Measurements from ENCODE around the gene BNC2.

The BNC2 gene

GRCh38 chr9:16750553-16750952, 119.9 kb downstream of the BNC2 start:
- DNase-seq, result no peak

- no peak for DNase-seq
Observed at GRCh38 chr9:16745359-16745758, 125.1 kb downstream of the BNC2 start.

DNA sequence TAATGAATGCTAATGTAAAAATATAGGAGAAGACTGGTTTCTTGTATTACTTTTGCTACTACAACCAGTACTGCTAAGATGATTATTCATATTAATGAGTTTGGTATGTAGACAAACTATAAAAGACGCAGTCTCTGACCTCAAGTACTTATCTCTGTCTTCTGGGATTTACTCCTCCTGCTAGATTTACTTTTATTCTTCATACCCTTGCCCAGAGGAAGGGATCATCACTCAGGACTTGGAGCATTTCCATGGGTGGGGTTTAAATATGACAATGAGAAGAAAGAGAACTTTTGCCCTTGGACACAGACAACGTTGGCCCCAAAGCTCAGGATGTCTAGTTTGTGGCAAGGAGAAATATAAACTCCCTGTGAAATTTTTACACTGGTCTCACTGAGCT, 126.1 kb downstream of the BNC2 start:
- DNase-seq, result no peak

DNA sequence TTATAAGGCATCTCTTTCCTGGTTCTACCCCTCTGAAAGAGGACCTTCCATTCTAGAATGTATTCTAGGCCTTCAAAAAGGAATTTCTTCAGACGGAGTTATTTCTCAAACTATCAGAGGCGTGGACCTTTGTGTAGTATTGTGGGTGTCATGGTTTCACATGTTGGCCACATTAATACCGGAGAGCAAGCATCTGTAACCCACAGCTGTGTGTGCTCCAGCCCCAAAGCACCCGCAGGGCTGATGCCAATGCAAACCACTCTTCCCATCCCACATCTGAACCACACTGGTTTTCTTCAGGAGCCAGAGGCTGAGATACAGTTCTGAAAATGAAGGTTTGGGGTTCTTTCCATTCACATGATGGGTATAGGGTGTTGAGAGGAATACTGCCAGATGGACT, 127.1 kb downstream of the BNC2 start:
- no peak for DNase-seq

- DNase-seq, result no peak
Observed at GRCh38 chr9:16735001-16735400, 135.5 kb downstream of the BNC2 start.

GRCh38 chr9:16732546-16732945, 137.9 kb downstream of the BNC2 start:
- no peak for DNase-seq

GRCh38 chr9:16730162-16730561, 140.3 kb downstream of the BNC2 start:
- no peak for DNase-seq

DNA sequence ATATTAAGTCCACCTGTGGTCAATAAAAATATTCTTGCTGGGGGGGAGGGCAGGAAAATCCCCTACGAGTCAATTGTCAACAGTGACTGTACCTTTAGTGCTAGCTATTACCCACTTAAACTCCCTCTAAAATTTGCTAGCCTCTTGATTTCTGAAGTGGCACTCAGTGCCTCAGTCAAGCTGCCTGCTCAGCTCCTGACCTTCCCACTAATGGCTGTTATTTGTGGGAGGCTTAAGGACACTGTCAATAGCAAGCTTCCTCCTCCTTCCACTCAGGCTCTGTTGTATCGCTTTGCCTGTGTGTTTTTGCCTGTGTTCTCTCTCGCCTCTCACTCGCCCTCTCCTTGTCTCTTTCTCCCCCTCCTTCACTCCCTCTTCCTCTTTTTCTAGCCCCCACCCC, 140.8 kb downstream of the BNC2 start:
- DNase-seq, result no peak

DNA sequence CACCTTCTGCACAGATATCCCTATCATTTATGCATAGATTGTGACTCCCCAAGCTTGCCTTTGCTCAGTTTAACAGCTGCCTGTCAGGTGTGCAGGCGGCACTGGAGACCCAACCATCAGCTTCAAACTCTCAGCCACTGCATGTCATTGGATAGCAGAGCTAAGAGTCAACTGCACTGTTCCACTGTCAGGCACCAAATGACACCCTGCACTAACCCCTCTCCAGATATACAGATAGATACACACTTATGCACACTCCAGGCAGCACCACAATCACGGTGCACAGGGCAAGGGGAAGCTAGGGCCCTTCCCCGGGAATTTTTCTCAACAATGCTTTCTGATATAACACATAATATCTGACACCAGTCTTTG, 142.3 kb downstream of the BNC2 start:
- no peak for DNase-seq

- no peak for DNase-seq
Observed at GRCh38 chr9:16727452-16728136, 142.9 kb downstream of the BNC2 start.

DNA sequence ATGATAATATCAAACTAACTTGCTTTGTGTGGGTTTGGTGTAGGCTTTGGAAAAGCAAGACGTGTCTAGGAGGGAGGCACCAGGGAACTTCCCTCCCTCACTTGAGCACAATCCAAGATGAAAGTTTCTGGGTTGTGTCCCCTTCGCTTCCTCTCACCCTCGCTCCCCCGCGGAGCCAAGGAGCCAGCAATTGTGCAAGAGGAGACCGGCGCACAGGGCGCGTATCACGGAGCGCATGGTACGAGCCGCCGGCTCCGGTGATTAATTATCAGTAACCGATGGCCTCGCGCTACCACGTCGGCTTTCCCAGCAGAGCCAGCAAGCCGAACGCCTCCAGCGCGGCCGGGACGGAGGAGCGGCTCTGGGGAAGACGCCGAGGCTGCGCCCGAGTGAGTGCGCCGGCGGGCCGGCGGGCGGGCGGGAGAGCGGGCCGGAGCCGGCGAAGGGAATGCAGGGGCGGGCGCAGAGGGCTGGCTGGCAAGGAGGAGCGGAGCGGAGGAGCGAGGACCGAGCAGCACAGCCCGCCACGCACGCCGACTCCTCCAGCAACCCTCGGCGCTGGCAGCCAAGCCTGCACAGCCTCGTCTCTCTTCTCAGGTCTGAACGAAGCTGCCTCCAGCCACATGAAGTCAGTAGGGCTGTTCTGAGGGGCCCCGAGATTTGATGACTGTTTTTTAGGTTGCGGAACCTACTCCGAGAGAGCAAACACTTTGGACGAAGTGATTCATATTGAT, 143.6 kb downstream of the BNC2 start:
- no peak for DNase-seq

GRCh38 chr9:16726029-16726428, 144.4 kb downstream of the BNC2 start:
- no peak for DNase-seq

DNA sequence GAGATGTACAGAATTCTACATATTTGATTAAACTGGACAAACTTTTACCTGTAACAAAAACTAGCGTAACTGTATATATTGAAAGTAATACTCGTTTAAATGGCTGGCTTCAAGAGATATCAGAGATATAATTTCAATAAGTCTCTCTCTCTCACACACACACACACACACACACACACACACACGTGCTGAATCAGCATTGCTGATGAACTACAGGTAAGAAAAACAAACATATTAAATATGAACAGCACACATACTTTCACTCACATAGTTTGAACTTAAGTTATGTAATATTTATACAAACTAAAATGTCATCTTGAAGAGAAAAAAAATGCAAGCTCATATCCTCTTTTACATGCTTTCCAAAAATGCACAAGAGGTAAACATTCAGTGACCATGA, 145.4 kb downstream of the BNC2 start:
- DNase-seq, result no peak

DNA sequence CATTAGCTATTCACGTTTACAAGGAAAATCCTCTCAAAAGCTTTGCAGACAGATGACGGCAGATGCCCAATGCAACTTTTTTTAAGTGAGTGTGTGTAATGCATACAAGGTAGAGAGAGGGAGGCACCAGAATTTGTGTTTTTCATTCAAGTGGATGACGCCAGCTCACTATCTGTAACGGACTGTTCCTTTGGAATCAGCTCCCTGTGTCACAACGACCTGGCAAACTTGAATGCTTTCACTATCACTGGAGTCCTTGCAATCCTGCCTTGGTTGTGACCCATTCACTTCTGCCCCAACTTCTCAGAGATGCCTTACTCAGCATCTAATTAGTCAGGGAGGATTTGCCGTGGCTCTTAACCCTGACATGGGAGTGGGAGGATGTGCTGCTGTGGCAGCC, 148.5 kb downstream of the BNC2 start:
- no peak for DNase-seq

- no peak for DNase-seq
Observed at GRCh38 chr9:16720386-16720785, 150.1 kb downstream of the BNC2 start.

- no peak for DNase-seq
Observed at GRCh38 chr9:16719921-16720320, 150.5 kb downstream of the BNC2 start.

DNA sequence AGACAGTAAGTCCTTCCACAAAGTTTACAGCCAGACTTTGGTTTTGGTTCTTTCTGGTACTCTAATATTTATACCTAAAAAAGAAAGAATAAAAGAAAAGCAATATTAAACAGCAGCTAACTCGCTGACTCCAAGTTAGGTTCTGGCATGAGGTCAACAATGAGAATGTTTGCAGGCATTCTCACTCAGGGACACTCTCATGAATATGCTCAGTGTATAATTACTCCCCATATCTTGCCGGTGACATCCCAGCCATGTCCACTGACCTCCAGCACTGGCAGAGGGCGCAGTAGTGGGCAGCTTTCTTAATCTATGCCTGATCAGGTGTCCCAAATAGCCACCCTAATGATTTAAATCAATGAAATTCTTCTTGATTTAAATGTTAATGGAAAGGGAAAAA, 151.5 kb downstream of the BNC2 start:
- no peak for DNase-seq

DNA sequence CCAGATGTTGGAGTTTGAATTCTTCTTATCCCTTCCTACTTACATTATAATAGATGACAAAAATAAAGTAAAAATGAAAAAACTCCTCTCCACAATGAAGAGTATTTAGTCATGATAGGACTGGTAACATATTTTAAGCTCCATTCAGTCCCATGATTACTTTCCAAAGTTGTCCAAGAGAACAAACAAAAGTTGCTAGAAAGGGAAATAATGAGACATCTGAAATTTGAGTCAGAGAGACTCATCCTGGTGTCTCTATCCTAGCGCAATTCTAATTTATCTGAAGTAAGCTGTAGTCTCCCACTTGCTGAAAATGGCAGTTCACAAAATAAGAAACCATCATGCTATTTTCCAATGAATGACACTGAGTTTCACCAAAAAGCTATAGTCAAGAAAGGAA, 152.2 kb downstream of the BNC2 start:
- no peak for DNase-seq

GRCh38 chr9:16716601-16717000, 153.9 kb downstream of the BNC2 start:
- no peak for DNase-seq

DNA sequence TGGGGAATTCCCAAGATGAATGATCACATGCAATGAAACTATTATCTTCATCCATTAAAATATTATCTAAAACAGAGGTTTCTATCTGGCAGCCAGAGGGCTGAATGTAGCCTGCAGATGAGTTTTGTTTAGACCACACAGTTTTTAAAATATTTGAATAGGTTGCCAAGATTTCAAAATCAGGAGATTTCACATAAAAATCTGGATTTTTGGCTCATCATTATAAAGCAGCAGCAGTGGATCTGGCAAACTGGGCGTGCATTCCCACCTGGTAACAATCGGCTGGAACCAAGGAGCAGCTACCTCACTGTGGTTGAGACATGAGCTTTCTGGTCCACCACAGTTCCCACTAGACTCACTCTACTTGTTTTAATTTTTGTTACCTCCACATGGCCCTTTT, 155.1 kb downstream of the BNC2 start:
- DNase-seq, result no peak

- no peak for DNase-seq
Observed at GRCh38 chr9:16712787-16713186, 157.7 kb downstream of the BNC2 start.

DNA sequence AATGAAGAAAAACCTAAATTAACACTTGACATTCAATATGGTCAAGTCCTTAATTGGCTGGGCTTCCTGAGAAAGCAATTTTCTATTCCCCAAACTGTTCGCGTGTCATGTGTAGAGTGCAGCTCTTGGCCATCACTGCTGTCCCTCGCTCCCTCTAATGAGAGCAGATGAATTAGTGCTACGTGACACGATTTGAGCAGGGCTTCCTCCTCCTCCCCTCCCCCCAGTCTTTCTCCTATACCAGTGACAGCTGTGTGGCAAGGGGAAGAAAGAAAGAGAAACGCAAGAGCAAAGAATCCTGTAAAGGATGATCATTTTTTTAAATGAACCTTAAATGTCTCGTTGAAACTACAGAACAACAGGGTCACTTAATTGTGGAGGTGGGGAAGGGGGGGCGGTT, 159.6 kb downstream of the BNC2 start:
- DNase-seq, result no peak

DNA sequence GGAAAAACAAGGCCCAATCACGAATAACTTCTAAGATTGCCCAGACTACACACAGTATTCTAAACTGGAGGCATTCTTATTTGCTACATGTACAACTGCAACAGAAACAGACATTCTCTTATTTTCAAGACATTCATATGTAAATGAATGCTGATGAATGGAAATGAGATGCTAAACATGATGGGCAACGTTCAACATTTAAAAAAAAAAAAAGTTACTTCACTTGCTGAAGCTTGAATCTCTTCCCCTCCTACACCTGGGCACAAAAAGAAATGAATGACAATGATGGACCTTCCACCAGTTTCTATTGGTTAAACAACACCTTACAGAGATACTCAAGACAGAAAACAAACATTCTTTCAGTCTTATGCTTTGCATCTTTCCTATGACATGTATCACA, 160.5 kb downstream of the BNC2 start:
- DNase-seq, result no peak

DNA sequence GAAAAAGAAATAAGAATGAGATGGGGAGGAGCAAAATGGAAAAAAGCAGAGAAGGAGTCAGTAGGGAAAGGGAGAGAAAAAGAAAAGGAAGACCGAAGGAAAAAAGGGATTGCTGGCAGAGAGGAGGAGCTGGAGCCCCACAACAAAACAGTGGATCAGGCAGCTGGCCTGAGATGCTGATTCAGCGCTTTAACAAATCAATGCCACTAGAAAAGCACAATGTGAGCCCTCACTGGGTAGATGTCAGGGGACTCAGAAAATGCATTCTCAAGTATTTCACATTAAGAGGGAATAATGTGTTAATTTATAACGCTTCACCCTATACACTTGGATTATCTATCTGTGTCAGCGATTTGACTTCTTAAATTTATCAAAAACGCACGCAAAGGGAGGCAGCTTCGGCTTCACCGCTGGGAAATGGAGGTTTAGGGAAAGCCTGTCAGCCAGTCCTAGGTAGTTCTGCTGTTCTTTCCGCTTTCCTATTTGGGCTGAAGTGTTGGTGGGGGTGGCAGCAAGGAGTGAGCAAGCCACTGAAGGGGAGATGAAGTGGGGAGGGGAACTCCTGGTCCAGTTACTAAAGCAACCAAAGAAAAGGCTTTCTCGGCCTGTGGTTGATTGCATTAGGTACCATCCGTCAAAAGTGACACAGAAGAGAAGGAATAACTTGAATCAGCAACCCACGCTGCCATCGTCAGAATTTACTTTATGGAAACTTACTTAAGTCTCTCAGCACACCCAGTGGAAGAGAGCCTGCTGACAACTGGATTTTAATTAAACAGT, 161.6 kb downstream of the BNC2 start:
- no peak for DNase-seq

Data from activated CD4-positive, alpha-beta T cell treated with anti-CD3 and anti-CD28 coated beads, Interleukin-2, amount 50 U/mL, for 4 hours (primary cell).